OCI-LY7 (cell line): Measurements from ENCODE around the gene STIP1.

Source experiments
- CTCF ChIP-seq: fragments of 200-600 bp; sonication (generic); conservative IDR thresholded peaks from 2 replicates; pipeline ENCODE4 v1.5.1; 2014; ENCODE audit warnings: mild to moderate bottlenecking, antibody characterized with exemption, low read length, moderate library complexity, mixed read lengths
- EZH2phosphoT487 ChIP-seq: fragments of 200-600 bp; sonication (generic); IDR thresholded peaks from 2 replicates; pipeline ENCODE4 v1.6.1; 2018; ENCODE audit warnings: low read depth, borderline replicate concordance, mild to moderate bottlenecking, mixed run types, antibody characterized with exemption, low read length, moderate library complexity, mixed read lengths

- no peak for TF ChIP-seq CTCF
- no peak for TF ChIP-seq EZH2phosphoT487
Observed at GRCh38 chr11:64218628-64219353, 32.8 kb downstream of the STIP1 start.
